Measurements from ENCODE around the gene LRRC10.

LRRC10 gene

GRCh38 chr12:69623970-69624369, 13.3 kb upstream of the LRRC10 start:
- Histone ChIP-seq H3F3A (ENCODE audit: insufficient read depth, low read length) (no peaks in the 10 kb centered on the region), H4K20me1 (ENCODE audit: insufficient read depth, low read length) (no peaks in the 10 kb centered on the region), H2AFZ (ENCODE audit: low read length) (no peak overlapping the region), H3K9me2 (ENCODE audit: low read depth, low read length) (no peaks in the 10 kb centered on the region), H3K9ac (ENCODE audit: low read length) (no peak overlapping the region), H3K4me3 (ENCODE audit: low read depth, low read length, poor library complexity, severe bottlenecking) (no peak overlapping the region), H3K27ac (ENCODE audit: low read depth, low read length, poor library complexity, severe bottlenecking) (no peak overlapping the region), H3K79me2 (ENCODE audit: insufficient read depth, low read length) (no peaks in the 10 kb centered on the region), H3K4me1 (ENCODE audit: insufficient read depth, low read length, severe bottlenecking) (no peaks in the 10 kb centered on the region), H3K27me3 (ENCODE audit: insufficient read depth, low read length) (0 out of 2 replicates have a peak, but pooled peaks cover 5% of the 10 kb centered on the region), H3K9me3 (ENCODE audit: low read length) (no peaks in the 10 kb centered on the region), H3K36me3 (ENCODE audit: insufficient read depth, low read length) (no peaks in the 10 kb centered on the region), H3K4me2 (ENCODE audit: low read length) (no peak overlapping the region)
- TF ChIP-seq CTCF (IDR thresholded peaks at IDR 0.05; ENCODE audit: low read length) (no peak), EZH2 (IDR thresholded peaks at IDR 0.05; ENCODE audit: borderline replicate concordance, low read length) (no peak)

GRCh38 chr12:69621551-69621950, 10.8 kb upstream of the LRRC10 start:
- Histone ChIP-seq H3K79me2 (ENCODE audit: insufficient read depth, low read length) (no peaks in the 10 kb centered on the region), H3K9me2 (ENCODE audit: low read depth, low read length) (no peaks in the 10 kb centered on the region), H4K20me1 (ENCODE audit: insufficient read depth, low read length) (no peaks in the 10 kb centered on the region), H3K4me2 (ENCODE audit: low read length) (no peak overlapping the region), H3K4me3 (ENCODE audit: low read depth, low read length, poor library complexity, severe bottlenecking) (no peak overlapping the region), H3K27me3 (ENCODE audit: insufficient read depth, low read length) (0 out of 2 replicates have a peak, but pooled peaks cover 5% of the 10 kb centered on the region), H2AFZ (ENCODE audit: low read length) (no peak overlapping the region), H3K9ac (ENCODE audit: low read length) (no peak overlapping the region), H3K9me3 (ENCODE audit: low read length) (no peaks in the 10 kb centered on the region), H3F3A (ENCODE audit: insufficient read depth, low read length) (no peaks in the 10 kb centered on the region), H3K36me3 (ENCODE audit: insufficient read depth, low read length) (no peaks in the 10 kb centered on the region), H3K27ac (ENCODE audit: low read depth, low read length, poor library complexity, severe bottlenecking) (no peak overlapping the region), H3K4me1 (ENCODE audit: insufficient read depth, low read length, severe bottlenecking) (no peaks in the 10 kb centered on the region)
- TF ChIP-seq EZH2 (IDR thresholded peaks at IDR 0.05; ENCODE audit: borderline replicate concordance, low read length) = no peak
- TF ChIP-seq CTCF (IDR thresholded peaks at IDR 0.05; ENCODE audit: low read length) = no peak

- TF ChIP-seq EZH2 (IDR thresholded peaks at IDR 0.05; ENCODE audit: borderline replicate concordance, low read length) = no peak
- no peak for TF ChIP-seq CTCF (IDR thresholded peaks at IDR 0.05; ENCODE audit: low read length)
- Histone ChIP-seq H3F3A (ENCODE audit: insufficient read depth, low read length) (no peaks in the 10 kb centered on the region), H3K9me3 (ENCODE audit: low read length) (no peaks in the 10 kb centered on the region), H2AFZ (ENCODE audit: low read length) (no peak overlapping the region), H3K4me2 (ENCODE audit: low read length) (no peak overlapping the region), H3K79me2 (ENCODE audit: insufficient read depth, low read length) (no peaks in the 10 kb centered on the region), H3K27ac (ENCODE audit: low read depth, low read length, poor library complexity, severe bottlenecking) (no peak overlapping the region), H3K9ac (ENCODE audit: low read length) (no peak overlapping the region), H3K36me3 (ENCODE audit: insufficient read depth, low read length) (no peaks in the 10 kb centered on the region), H3K4me3 (ENCODE audit: low read depth, low read length, poor library complexity, severe bottlenecking) (no peak overlapping the region), H3K4me1 (ENCODE audit: insufficient read depth, low read length, severe bottlenecking) (no peaks in the 10 kb centered on the region), H4K20me1 (ENCODE audit: insufficient read depth, low read length) (no peaks in the 10 kb centered on the region), H3K9me2 (ENCODE audit: low read depth, low read length) (no peaks in the 10 kb centered on the region), H3K27me3 (ENCODE audit: insufficient read depth, low read length) (0 out of 2 replicates have a peak, but pooled peaks cover 6% of the 10 kb centered on the region)
Measured at GRCh38 chr12:69620921-69621320, 10.2 kb upstream of the LRRC10 start.

All from OCI-LY1 (cell line).